SK-N-SH treated with all-trans-retinoic acid at 6 μM for 48 hours (cell line): ENCODE data around the gene TRMT10A.

Source experiments
- CREB5 ChIP-seq: fragments of 250-450 bp; sonication (Bioruptor Pico); IDR thresholded peaks from 2 replicates; pipeline ENCODE4 v1.5.1; 2020; ENCODE audit warnings: low read depth, mild to moderate bottlenecking, moderate library complexity
- CSRNP3 ChIP-seq: fragments of 250-450 bp; sonication (Bioruptor Pico); IDR thresholded peaks from 2 replicates; pipeline ENCODE4 v1.5.1; 2021; ENCODE audit warnings: mild to moderate bottlenecking, moderate library complexity
- ZFP3 ChIP-seq: fragments of 250-450 bp; sonication (Bioruptor Pico); IDR thresholded peaks from 2 replicates; pipeline ENCODE4 v1.5.0; 2020; ENCODE audit warnings: mild to moderate bottlenecking, moderate library complexity

The TRMT10A gene

GRCh38 chr4:99504804-99505502 is 58.9 kb downstream of the TRMT10A start (continued):
- no peak for TF ChIP-seq CSRNP3 (CRISPR knock-in tag)
- no peak for TF ChIP-seq CREB5 (CRISPR knock-in tag)
- TF ChIP-seq ZFP3 (CRISPR knock-in tag): no peak
